GM12872 (cell line): ENCODE data around the gene DHX36.

ENCODE experiments used
- CTCF ChIP-seq: IDR thresholded peaks from 3 replicates; pipeline ENCODE4 v1.5.1; 2011; ENCODE audit warnings: low read depth, mild to moderate bottlenecking, low read length, moderate library complexity; ENCODE audit not compliant: insufficient read depth

The DHX36 gene

GRCh38 chr3:154307363-154307762, 16.9 kb downstream of the DHX36 start:
- TF ChIP-seq CTCF: no peak

- no peak for TF ChIP-seq CTCF
Observed at GRCh38 chr3:154304936-154305335, 19.4 kb downstream of the DHX36 start.

GRCh38 chr3:154304116-154304786, 20.0 kb downstream of the DHX36 start:
- TF ChIP-seq CTCF: no peak

GRCh38 chr3:154301561-154301960, 22.7 kb downstream of the DHX36 start:
- TF ChIP-seq CTCF: no peak

- TF ChIP-seq CTCF: no peak
Observed at GRCh38 chr3:154294016-154294415, 30.3 kb downstream of the DHX36 start.

- no peak for TF ChIP-seq CTCF
Observed at GRCh38 chr3:154290187-154290586, 34.1 kb downstream of the DHX36 start.

GRCh38 chr3:154285221-154285620, 39.1 kb downstream of the DHX36 start:
- no peak for TF ChIP-seq CTCF
